NCI-H524 treated with DMSO at 0.1 percent for 48 hours (cell line): ENCODE data around the gene COA5.

ENCODE experiments used
- DNase-seq: peaks from one replicate; lab custom pipeline; 2025; lab: John Stamatoyannopoulos, UW

COA5 gene, protein sequence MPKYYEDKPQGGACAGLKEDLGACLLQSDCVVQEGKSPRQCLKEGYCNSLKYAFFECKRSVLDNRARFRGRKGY

DNA sequence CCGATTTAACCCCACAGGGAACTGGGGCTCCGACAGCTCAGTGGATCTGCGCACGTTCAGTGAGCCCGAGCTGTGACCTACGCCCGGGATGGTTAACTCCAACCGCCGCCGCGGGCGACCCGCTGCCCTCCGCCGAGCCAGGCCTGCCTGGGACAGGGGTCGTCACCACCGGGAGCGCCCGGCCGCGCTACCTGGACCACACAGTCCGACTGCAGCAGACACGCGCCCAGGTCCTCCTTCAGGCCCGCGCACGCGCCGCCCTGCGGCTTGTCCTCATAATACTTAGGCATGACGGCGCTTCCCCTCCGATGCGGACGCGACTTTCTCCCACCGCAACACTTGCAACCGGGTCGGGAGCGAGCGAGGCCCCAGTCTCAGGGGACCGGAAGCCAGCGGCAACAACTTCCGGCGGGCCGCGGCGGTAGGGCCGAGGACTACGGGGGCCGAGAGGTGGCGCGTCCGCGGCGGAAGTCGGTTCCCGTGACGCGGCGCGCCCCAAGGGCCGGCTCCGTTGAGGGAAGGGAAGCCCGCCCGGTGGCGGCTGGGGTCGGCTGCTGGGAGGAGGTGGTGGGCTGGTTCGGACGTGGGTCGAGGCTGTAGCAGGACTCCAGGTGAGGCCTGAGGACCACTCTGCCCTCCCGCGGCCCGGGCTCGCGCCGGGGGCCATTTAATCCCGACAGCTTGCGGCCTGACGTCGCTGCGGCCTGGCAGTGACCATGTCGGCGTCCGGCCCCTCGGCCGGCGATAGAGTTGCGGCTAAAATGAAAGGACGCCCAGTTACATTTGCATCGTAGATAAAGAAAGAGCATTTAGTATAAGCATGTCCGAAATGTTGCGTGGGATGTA, at the start of gene COA5, which contains the start of gene UNC50:
Gene COA5, minus strand, starts transcription at position 397 of the 846 bp plus-strand sequence. Its CDS starts 107 bp downstream, at position 290.
Gene UNC50, plus strand, starts transcription at position 474 of the 846 bp plus-strand sequence. CDS start 1,171 bp downstream, outside the sequence.
- DNase-seq: peak; percentile 3

DNA sequence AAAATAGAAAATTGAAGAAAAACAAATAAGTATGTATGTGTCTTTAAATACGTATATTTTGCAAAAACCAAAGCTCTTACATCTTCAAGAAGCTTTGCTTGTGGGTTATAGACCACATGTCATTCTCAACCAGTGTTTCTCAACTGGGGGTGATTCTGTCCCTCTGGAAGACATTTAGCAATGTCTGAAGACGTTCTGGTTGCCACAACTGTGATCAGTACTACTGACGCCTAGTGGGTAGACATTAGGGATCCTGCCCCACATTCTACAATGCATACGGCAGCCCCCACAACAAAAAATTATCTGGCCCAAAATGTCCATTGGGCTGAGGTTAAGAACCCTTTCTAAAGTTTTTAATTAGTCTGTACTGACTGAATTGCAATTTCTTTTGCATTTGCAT, 48.5 kb upstream of the COA5 start:
- no peak for DNase-seq

DNA sequence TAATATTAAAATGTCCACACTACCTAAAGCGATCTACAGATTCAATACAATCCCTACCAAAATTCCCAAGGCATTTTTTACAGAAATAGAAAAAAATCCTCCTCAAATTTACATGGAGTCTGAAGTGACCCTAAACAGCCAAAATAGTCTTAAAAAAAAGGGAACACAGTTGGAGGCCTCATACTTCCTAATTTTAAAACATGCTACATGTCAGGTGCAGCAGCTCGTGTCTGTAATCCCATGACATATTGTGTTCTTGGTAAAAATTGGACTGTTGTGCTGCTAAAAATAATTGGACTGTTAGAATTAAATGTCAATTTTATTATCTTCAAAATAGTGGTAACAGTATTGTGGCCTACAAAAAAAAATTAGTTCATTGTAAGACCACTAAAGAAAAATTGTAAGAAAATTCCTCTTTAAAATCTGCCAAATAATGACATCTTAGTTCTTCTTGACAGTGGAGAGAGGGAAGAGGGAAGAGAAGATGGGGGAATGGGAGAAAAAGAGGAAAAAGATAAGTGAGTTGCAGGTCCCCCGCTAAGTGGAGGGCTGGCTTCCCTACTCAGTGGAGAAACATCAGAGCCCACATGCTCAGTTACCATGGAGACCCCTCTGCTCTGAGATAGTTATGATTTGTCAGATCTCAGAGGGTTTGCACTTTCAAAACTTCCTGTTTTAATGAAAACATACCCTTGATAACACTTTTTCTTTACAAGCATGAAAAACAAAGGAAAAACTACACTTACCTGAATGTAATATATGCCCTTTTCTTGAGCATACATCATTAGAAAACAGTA, 46.6 kb upstream of the COA5 start:
- no peak for DNase-seq

DNA sequence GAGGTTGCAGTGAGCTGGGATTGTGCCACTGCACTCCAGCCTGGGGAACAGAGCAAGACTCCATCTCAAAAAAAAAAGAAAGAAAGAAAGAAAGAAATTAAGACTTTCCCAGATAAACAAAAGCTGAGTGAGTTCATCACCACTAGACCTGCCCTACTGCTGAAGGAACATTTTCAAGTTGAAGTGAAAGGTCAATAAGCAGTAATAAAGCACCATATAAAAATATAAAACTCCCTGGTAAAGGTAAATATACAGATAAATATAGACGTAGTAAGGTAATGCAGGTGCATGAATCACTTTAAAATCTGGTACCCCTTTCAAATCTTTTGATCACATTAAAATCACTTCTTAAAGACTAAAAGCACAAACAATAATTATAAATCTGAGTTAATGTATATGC, 42.7 kb upstream of the COA5 start:
- no peak for DNase-seq

DNA sequence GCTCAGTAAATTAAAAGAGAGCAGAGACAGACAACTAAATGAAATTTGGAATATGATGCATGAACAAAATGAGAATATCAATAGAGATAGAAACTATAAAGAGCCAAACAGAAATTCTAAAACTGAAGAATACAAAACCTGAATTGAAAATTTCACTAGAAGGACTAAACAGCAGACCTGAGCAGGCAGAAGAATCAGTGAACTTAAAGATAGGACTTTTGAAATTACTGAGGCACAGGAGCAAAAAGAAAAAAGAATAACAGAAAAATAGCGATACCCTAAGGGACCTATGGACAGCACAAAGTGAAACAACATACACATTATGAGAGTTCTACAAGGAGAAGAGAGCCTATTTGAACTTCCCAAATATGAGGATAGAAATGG, 41.7 kb upstream of the COA5 start:
- no peak for DNase-seq

DNA sequence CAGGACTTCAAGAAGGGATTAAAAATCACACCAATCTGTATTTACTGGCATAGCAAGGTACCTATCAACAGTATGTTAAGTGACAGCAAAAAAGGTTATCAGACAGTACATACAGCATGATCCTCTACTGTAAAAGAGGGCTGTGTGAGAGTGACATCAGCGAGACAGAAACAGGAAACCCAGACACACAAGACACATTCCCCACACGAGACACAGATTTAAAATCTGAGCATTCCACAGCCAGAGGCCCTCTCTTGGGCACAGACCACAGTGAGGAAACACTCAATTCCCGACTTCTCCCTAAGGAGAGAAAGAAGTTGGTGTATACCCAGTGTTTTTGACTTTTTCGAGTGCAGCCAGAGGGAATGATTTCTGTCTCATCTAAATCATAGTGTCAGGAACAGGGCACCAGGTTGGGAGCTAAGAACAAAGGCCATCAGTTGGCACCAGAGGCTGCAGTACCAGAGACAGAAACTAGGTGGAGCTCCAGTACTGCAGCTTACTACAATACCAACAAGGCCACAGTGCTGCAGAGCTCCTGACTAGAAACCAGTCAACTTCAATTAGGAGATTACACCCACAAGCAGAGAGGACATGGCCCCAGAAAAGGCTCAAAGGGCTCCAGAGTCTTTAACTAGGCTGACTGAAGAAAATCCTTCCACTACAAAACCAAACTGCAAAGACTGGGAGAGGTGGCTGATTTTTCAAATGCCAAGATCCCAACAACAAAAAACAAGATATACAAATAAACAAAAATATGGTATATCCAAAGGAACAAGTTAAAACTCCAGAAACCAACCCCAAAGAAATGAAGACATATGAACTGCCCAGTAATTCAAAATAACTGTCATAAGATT, 41.1 kb upstream of the COA5 start:
- peak; percentile 14 for DNase-seq

DNA sequence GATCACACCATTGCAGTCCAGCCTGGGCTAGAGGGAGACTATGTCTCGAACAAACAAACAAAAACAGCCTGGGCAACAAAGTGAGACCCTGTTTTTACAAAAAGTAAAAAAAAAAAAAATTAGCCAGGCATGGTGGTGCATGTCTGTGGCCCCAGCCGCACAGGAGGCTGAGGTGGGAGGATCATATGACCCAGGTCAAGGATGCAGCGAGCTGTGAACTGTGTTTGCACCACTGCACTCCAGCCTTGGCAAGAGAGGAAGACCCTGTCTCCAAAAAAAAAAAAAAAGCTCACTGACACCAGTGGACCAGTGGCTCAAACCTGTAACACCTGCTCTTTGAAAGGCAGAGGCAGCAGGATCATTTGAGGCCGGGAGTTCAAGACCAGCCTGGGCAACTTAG, 40.1 kb upstream of the COA5 start:
- no peak for DNase-seq

DNA sequence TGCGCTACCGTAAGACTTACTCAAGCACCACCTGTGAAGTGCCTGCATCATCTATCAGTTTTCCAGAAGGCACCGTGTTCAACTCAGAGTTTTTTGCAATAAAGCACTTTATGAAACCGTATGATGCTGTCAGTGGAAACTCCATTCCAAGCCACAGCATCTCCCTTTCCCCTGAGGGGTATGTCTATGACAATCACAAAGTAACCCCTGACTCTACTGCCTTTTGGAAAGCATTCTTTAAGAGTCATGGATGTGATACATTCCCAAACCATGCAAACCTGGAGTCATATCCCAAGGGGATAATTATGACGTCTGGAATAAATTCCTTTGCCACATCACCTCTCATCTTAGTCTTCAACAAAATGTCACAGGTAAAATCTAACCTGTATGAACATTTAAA, 39.3 kb upstream of the COA5 start:
- DNase-seq: no peak

DNA sequence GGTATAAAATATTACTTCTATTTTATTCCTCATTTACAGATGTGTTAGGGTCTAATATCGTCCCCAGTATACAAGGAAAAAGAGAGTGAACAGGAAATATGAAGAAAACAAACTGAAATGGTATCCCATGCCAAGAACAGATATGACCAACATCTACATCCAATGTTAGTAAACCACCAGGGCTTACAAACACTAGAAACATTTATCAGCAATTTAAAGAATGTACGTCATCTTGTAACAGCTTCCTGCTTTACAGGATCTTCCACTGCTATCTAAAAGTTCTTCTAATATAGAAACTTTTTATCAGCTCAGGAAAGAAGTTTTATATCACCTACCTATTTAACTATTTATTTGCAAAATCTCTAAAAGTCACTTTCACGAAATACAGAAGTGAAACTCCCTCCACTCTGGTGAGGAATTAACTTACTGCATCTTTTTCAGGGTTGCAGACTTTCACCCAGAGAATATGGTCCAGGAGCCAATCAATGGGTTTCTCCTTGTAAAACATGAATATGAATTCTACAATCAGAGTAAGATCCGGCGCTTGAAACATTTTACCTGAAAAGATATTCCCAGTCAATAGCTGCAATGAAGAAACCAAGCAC, 35.3 kb upstream of the COA5 start:
- no peak for DNase-seq

DNA sequence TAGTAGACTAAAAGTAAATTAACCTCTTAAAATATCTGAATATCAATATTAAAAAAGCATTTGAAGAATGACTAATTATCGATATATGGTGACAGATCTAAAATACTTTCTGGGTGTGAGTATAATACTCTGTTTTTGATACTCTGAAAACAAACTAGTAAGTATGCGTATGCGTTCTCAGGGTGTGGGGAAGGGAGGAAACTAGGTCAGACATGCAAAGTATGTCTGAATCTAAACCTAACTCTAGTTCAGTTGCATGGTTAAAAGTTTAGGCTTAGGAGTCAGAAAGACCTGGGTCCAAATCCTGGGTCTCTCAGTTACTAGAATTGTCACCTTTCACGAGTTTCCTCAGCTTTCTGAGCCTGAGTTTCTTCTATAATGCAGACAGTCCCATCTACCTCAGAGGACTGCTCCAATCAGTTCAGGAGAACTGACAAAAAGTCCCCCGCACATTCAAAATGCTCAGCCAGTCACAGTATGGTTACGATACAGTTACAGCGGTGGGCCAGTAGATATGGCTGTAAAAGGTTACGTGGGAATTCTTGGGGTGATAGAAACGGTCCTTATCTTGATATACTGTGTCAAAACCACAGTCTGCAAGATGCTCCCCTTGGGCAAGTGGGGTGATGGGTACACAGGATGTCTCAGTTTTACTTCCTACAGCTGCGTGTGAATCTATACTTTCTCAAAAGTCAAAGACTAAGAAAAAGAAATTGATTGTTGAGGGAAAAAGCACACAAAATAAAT, 29.3 kb upstream of the COA5 start:
- DNase-seq: no peak

DNA sequence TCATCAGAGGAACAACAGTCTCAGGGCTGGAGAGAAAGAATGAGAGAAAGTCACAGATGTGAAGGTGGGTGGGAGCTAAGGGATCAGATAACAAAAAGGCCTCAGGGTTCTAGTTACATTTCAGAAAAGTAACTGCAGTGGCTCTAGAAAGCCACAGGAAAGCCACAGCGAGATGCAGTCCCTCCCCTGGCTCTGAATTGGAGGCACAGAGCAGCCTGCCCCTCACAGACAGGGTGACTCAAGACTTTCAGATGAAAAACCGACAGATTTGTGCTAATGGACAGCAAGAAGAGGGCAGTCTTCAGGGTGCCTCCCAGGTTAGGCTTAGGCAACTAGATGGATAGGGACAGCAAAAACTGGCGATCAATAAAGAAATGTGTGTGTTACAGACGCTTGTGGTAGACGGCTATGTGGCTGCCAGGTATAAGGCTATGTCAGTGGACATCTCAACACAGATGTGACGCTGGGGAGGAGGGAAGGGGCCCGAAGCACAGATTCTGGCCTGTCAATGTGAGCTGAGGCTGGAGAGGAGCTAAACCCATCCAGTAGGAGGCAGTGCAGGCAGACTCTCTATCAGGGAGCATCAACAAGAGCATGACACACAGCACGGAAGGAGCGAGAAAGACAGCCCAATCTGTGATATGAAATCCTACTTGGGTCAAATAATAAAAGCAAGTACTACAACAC, 26.2 kb upstream of the COA5 start:
- DNase-seq: no peak

DNA sequence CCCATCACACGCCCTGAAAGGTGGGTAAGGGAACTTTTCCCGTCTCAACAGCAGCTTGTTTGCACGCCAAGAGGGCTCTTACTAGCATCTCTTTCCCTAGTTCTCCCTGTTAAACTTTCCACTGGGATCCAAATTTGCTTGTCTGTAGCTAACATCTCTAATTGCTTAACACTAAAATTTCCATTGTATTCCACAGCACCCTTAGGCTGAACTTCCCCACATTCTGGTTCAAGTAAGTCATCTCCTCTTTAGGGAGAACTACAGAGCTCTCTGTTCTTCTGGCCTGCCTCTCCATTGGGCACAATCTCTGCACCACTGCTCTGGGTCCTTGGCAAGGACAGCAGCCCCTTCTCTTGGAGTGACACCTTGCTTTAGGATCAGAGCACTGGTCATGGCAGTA, 24.0 kb upstream of the COA5 start:
- DNase-seq: no peak

DNA sequence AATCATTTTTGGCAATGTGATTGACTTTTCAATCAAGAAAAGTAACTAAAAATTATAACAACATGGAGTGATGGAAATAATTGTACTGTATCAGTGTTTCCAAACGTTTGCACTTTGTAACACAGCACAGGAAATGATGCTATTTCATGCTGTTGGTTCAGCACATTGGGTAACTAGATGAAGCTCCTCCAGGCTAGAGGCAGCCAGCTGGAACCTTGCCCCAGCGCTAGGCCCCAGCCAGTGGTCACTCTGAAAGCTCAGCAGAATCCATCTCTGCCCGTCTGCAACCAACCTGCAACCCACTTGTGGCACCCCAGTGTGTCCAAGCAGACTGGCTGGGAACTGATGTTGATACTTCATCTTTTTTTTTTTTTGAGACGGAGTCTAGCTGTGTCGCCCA, 15.3 kb upstream of the COA5 start:
- no peak for DNase-seq

DNA sequence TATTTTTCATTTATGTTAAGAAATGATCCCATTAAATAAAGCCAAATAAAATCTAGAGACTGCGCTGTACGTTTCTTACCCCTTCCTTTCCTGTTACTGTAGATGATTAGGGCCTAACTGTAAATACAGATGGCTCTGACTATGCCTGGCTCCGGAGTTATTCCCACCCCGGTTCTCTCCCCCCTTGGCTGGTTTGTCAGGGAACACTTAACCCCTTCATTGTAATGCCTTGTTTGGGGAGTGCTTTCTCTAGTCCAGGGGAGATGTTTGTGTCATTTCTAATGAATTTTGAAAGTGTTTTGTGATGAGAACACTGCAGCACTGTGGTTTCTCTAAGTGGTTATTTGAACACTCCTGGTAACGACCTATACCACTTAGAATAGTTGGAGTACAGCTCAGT, 8.8 kb upstream of the COA5 start:
- DNase-seq: no peak

DNA sequence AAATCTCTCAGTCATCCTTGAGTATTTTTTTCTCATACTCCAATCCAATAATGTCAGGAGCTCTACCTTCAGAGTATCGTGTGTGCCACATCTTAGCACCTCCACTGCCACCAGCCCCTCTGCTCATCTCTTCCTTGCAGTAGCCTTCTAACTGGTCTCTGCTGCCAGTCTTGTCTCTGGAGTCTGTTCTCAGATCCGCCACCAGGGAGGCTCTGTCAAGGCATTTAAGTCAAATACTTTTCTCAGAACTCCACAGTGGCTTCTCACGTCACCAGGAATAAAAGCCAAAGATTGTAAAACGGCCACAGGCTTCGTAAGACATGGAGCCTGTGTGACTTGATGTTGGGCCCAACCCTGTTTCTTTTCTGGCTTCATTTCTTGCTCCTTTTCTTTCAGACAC, 7.2 kb upstream of the COA5 start:
- DNase-seq: no peak

DNA sequence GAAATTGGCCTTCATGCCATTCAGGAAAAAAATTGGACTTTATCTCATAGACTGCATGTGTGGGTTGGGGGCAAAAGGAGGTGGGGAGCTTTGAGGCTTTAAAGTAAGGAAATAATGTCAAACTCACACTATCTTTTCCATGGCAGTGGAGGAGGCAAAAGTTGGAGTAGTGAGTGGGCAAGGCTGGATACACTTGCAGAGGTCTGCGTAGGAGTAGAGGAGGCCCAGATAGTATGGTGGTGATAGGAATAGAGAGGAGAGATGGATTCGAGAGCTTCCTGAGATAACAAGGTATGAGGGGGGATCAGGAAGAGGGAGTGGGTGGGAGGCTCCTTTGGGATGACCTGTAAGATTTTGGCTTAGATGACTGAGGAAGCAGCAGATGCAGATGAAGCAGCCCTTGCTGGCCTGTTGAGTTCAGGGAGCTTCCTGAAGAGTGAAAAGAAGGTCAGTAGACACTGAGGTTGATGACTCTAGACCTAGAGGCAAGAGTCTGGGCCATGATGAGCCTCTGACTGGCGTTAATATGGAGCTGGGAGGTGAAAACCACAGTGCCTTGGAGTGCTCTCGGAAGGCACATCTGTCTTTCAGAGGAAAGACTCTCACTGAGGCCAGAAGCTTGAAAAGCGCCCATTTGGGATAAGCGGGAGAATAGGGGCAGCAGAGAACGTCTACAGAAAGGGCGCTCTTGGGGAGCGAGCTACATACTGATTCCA, 5.9 kb upstream of the COA5 start:
- no peak for DNase-seq

DNA sequence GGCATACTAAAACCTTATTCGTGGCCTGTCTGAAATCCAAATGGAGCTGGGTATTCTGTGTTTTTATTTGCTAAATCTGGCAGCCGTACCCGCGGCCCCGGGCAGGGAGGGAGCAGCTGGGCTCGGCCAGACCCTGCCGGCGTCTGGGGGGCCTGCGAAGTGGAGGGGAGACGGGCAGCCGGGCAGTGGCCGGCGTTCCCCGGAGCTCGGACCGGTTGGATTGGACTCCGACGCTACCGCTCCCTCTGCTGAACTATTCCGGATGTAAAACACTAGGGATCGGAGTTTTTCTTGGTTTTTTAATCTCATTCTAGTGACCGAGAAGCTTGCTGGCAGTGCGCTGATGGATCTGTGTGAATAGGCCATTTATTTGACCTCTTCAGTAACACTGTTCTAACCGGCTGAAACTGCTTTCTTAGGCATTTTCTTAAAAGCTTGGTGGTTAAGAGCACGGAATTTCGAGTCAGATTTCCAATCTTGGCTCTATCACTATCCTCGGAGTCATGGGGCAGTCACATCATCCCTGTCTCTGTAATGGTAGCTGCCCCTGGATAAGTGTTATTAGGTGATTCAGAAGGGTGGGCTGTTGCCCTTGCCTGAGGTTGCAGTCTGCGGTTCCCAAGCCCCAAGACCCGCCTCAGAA, 771 bp upstream of the COA5 start:
- no peak for DNase-seq

DNA sequence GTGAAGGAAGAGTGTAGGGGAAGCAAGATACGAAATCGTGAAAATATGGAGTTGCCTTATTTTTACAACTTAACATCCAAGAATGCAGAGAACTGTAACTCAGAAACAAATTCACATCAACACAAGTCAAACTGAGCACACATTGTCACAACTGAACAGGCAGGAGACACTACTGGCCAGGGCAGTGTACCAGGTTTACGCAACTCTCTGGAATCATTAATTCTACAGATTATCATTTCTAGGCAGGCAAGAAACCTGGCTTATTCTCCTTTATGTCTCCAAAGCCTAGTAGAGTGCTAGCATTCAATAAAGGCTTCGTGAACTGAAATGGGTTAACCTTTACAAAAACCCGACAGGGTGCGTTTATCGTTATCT, 584 bp downstream of the COA5 start:
- DNase-seq: no peak

DNA sequence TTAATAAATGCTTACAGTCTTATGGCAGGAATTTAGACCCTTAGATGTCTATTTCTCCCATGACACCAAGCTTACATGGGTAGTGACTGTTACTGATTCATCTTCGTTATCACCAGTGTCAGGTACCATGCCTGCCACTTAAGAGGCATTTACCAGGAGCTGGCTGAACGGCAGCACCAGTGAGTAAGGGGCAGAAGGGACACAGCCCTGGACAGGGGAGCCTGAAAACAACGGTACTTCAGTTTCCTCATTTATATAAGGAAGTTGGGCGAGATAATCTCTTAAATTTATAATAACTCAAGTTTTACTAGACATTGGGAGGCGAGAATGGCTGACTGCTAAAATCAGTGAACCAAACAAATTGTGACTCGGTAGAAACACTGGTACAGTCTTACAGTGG, 1.2 kb downstream of the COA5 start:
- DNase-seq: no peak
